ENCODE data around the gene GNAZ. TPM values are rescaled to one million over a fixed set of nuclear protein-coding genes. Genes with fewer than 3 reads are reported as not detected.

GNAZ gene
- total RNA-seq, 2 experiments from 2014 or later, result 0.21 to 0.26 TPM

Other genes with a start within 250 kb of the GNAZ start
- not detected for gene IGLL5, start 182.7 kb upstream of the GNAZ start, total RNA-seq
- under 1 TPM; 0.21 to 0.31 TPM for gene RSPH14, start 71.5 kb downstream of the GNAZ start, total RNA-seq
- gene RAB36, start 75.0 kb downstream of the GNAZ start, total RNA-seq, result 1 to 10 TPM in 1 of 2 experiments, under 1 TPM in 1; 0.79 to 1.0 TPM
- 10 to 100 TPM; 31.1 to 31.9 TPM for gene BCR, start 110.0 kb downstream of the GNAZ start, total RNA-seq

All from activated CD8-positive, alpha-beta T cell treated with anti-CD3 and anti-CD28 coated beads, Interleukin-2, amount 10 ng/mL, durations not matched to agents 7 days and 5 days (primary cell).